Activated CD4-positive, alpha-beta T cell treated with anti-CD3 and anti-CD28 coated beads, Interleukin-2, amount 50 U/mL, for 24 hours (primary cell): ENCODE data around the gene IL18RAP.

ENCODE experiments used
- DNase-seq, 2 donors: peaks; one replicate each; pipeline ENCODE4 v3.0.0-alpha.2; 2020; ENCODE audit warnings: low read depth in 1 of 2, low spot score in 1 of 2

Gene IL18RAP

DNA sequence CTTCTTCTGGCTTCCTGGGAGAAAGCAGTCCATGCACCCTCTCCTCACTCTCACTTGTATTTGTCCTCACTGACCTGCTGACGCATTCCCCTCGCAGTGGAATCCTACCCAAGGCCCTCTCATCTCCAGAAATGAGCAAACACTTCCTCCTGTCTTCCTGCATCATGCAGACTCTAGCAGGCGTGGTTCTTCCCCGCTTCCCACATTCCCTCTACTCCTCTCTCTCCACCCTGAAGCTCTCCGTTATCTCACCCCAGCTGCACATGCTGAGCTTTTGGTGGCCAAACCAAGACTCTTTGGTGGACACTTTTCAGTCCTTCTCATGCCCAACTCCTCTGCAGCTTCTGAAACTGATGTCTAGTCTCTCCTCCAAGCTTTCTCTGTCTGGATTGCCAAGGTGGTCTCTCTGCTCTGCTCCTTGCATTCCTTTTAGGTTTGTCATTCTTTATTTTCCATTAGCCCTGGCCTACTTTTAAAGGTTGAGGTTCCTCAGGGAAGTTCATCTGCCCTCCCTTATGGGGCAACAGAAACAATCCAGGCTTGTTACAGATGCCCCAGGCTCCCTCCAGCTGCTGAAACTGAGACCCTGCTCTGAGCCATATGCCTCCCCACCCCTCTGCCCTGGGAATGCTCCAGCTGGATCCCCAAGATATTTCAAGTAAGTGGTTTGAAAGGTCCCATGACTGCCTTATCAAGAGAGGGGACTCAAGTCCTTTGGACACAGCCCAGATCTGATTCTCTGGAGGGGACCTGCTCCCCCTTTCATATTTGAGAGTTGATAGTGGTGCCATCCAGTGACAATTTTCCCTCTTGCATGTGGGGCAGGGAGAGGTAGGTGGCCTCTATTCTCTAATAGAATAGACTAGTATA is 835 bp upstream of the IL18RAP start:
- DNase-seq = no peak

DNA sequence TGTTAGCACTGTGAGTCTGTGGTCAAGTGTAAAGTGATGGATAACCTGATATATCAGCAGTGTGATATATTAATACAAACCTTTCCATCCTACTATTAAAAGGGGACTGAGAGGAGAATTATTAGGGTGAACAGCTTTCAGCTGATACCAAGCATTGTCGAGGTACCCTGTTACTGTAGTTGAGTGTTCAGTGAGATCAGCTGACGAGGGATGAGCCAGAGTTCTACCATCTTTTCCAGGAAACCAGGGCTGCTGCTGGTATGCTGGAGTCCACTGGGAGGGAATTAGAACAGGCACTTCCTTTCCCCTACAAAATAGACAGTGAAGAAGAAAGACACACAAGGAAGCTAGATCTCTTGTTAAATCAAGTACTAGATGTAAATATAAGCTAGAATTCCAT is 408 bp downstream of the IL18RAP start:
- DNase-seq = no peak

DNA sequence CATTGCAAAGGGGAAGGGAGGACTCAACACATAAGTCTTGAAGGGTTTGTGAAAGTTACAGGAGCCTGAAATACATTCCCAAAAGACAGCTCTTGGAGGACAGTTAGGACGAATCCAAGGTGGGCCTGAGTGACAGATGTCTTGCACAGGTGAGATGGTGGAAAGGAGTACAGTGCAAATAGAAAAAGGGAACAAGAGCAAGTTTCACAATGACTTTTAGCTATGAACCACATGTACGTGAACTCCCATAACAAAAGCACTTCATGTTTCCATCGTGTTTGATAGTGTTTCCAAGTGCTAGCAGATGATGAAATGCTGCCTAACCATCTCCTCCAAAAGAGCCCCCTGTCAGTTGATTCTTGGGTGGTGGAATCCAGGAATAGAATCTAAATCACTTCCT is 1.8 kb downstream of the IL18RAP start:
- no peak for DNase-seq

DNA sequence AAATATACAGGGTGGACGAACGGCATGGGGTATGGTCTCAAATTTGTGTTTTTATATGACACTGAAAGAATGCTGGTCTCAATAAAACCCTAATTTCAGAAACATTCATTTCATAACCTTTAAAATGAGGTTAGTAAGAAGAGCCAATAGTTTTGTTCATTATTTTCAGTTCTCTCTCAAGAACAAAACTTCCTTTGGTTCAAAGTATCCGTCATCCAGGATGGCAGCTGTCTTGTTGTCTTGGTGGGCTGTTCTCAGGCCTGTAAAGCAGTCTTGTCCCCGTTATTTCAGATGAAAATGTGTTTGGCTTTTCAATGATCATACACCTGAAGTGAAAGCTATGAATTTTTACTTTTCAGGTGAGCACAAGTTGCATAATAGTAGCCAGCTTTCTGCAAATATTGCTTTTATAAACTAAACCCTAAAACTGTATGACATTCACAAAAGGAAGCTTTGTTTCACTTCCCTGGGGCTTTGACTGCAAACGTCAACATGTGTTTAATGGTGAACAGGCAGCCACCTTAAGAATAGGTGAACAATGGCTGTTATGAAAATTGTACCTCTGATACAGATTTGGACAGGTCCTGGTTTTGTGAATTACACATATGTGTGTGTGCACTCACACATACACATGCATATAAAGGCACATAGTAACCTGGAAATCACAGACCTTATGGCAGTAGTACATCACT is 2.6 kb downstream of the IL18RAP start:
- no peak for DNase-seq

DNA sequence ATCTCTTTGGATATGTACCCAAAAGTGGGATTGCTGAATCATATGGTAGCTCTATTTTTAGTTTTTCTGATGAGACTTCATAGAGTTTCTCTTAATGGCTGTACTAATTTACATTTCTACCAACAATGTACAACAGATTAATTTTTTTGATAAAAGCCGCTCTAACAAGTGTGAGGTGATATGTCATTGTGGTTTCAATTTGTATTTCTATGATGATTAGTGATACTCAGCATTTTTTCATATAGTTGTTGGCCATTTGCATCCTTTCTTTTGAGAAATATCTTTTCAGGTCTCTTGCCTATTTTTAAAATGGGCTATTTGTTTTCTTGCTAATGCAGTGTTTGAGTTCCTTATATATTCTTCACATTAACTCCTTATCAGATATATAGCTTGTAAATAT is 4.3 kb downstream of the IL18RAP start:
- no peak for DNase-seq

DNA sequence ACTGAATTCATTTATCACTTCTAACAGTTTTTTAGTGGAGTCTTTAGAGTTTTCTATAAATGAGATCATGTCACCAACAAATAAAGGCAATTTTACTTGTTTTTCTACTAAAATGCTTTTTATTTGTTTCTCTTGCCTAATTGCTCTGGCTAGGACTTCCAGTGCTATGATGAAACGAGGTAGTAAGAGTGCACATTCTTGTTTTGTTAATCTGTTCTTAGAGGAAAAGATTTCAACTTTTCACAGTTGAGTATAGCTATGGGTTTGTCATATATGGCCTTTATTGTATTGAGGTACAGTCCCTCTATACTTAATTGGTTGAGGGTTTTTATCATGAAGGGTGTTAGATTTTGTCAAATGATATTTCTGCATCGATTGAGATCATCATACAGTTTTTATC is 5.6 kb downstream of the IL18RAP start:
- no peak for DNase-seq

DNA sequence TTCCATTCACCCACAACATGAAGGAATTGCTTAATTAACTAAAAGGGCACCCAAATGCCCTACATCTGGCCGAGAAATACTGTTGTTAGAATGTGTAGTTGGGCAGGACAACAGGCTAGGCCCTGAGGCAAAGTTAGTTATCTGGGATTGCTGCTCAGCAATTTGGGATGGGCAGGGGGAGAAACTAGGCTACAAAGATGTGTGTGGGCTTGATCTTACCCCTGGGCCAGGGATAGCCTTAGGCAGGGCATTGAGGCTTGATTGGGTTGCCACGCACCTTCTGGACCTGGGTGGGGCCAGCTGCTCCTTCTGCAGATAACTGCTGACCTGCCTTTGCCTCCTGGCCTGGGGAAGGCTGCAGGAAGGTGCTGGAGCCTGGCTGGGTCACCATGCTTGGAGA is 9.4 kb downstream of the IL18RAP start:
- no peak for DNase-seq

DNA sequence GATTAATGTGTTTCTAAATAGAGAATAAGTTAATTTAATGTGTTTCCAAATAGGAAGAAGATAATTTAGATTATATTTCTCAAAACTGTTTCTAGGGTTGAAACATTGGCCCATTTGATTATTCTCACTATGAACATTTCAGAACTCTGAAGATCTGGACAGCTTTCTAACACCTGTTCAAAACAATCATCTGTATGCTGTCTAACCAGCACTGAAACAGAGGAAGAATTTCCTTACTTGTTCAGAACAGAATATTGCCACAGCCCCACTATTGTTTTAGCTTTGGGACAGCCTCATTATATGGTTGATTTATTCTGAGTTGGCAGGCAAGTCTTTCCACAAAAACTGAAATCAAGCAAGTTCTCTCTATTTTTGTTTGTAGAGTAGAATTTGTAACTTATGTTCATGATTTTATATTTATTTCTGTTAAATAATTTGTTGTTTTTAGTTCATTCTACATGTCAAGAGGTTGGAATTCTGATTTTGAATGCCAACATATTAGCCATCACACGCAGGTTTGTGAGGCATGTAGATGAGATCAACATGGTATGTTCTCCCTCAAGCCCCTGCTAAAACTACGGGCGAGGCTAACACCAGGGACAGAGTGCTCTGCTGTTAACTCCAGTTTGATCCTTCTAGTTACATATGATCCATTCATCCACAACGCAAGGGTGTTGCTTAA is 11.2 kb downstream of the IL18RAP start:
- DNase-seq = no peak

DNA sequence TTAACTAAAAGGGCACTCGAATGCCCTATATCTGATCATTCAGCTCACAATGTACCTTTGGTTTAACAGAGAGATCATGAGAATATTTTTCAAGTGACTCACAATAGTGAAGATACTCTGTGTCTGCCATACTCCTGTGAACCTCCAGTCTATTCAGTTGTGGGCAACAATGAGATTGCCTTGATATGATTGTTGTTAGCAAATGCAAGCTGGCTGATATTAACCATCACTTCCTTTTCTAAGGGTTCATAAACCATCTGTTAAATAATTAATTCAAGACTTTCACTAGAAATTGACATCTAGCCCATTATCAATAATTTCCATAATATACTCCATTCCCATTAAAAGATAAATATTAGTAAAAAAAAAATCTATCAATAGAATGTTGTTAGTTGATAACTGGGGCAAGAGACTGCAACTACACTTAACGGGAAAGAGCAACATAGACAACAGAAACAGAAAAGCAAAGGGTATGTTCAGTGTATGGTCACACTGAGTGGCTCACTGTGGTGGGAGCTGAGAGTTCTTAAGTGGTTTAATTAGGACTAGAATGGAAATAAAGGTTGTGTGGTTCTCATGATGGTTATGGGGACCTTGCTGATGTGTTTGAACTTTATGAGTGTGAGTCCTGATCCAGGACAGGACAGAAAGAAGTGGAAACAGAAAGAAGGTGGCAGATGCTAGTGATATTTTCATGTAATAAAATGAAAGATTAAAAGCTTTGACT is 11.9 kb downstream of the IL18RAP start:
- no peak for DNase-seq

DNA sequence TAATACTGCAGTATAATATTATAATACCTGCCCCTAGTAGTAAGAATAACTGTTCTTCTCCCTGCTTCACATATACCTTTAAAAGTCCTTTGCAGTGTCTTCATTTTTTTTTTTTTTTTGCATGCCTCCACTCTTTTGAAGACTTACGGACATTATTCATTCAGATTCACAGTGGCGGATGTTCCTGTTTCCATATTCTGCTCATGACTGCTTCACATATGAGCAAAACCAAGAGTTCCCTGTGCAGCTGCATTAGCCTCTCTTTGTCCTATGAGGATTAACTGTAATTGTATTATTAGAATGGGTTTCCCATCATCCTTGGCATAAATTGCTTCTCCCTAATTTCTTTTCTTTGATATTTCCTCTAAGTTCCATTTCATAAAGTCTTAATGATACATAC is 12.8 kb downstream of the IL18RAP start:
- no peak for DNase-seq

DNA sequence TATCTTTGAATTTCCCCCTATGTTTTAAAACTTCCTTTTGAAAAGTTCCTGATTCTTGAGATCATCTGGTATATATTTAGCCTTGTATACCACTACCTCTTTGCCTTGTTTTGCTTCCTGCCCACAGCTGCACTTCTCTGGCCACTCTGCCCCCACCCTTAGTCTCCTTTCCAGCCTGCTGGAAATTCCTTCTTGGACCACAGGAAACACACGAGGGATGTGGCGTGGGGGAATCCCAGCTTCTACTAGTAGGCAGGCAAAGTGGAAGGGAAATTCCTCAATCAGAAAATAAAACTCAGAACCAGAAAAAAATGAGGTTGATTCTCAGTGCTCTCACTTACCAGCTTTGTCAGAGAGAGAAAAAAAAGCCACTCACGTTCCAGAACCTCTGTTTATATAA is 13.4 kb downstream of the IL18RAP start:
- DNase-seq = peak in 1 of 2 donors; percentile 17

DNA sequence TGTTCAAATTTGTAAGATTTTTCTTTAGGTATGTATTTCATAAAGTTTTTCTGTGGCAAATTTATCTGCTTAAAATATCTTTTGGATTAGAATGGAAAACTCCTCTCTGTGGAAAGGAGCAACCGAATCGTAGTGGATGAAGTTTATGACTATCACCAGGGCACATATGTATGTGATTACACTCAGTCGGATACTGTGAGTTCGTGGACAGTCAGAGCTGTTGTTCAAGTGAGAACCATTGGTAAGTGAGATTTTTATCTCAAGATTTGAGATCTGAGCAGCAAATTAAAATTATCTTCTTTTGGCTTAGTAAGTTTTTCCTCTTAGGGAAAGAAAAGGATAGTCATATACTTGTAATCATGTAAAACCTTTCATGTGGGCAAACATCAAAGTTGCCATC is 14.2 kb downstream of the IL18RAP start:
- no peak for DNase-seq

DNA sequence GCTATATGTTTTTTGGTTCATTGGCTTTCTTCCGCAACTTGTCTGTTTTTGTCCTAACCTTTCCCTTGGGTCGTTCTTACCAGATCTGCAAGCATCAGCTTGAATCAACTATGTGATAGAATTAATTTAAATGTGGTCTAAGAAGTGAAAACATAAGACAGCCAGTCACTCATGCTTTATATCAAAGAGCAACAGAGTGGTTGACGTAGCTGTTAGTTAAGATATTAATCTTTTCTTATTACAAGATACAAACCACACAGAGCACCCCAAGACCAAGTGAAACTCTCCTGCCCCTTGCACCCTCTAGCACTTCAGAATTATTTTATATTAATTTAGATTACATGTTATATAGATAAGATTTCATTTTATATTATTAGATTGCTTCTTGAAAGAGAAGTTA is 15.2 kb downstream of the IL18RAP start:
- no peak for DNase-seq

DNA sequence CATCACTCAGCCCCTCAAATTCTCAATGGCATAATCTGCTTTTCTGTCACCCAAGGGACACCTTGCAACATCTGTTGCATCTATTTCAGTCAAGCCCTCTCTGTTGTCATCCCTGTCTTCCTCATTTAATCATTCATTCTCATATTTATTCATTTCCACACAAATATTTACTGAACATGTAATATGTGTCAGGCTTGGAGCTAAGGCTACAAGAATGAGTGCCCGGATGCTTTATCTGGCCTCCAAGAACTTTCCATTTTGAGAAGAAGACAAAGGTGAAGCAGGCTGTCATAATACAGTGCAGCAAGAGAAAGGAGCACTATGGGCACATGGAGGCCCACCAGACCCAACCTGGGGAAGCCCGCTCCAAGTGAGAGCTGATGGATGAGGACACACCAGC is 15.6 kb downstream of the IL18RAP start:
- DNase-seq = no peak

DNA sequence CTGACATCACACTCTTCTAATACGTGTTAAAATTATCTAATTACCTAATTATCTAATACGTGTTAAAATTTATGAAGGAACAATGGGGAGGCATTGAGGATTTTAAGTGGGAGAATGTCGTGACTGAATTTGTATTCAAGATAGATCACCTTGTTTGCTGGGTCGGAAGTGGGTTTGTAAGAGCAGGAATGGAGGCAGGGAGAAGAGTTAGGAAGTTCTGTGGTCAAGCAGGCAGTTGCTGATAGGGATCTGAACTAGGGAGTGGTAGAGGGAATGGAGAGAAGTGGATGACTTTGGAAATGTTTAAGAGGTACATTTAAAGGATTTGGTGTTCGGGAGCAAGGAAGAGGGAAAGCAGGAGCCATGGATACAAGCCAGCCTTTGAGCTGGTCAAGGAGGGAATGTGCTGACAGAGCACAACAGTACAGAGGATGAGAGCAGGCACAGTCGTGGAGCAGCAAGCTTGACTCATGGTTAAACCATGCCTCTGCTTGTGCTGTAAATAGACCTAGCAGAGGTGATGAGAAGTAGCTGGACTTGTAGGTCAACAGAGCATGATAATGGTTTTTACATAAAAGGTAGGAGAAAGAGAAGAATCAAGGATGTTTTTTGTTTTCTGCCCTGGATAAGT is 16.2 kb downstream of the IL18RAP start:
- DNase-seq = no peak

DNA sequence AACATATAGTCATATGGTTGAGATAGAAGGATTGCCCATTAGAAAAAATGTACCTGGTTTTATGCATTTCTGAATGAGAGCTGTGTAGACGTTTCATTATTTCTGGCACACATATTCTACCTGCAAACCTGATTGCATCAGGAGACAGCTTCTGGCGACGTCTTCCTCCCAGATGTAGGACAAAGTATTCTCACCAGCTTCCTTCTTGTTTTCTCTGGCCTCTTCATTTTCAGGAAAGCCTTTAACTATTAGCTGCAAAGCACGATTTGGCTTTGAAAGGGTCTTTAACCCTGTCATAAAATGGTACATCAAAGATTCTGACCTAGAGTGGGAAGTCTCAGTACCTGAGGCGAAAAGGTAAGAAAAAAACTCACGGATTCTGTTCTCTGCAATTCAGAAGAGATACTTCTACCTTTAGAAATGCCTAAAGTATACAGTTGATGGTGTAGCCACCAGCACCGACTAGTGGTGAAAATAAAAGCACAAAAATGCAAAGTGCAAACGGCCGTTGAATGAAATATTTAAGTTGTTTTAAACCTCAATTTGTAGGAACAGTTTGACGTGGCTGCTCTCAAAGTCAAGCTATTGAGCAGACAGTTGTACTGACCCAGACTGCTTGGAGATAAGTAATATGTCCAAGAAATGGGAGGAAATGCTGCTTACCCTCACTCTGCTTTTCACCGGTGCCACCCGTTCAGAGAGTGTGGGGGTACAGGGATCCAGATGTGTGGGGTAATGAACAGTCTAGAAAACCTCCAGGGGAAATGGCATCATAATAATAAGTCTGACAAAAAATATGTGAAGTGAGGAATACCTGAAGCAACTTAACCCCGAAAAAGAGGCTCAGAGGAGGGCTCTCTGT is 20.2 kb downstream of the IL18RAP start:
- peak in 1 of 2 donors; percentile 51 for DNase-seq

DNA sequence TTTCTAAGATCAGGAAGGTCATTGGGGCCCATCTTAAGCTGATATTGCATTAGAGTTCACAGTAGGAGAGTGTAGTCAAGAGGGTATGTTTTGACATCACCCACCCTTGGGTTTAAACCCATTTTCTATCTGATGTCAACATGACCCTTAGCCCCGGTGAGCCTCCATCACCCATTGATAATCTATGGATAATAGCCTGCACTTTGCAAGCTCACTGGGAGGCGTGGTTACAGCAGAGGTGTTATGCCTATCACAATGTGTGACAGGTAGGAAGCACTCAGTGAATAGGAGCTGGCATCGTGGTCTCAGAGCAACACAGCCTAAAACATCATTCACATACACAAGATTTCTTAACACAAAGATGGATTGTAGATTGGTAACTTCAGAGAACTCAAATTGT is 21.3 kb downstream of the IL18RAP start:
- DNase-seq = no peak

DNA sequence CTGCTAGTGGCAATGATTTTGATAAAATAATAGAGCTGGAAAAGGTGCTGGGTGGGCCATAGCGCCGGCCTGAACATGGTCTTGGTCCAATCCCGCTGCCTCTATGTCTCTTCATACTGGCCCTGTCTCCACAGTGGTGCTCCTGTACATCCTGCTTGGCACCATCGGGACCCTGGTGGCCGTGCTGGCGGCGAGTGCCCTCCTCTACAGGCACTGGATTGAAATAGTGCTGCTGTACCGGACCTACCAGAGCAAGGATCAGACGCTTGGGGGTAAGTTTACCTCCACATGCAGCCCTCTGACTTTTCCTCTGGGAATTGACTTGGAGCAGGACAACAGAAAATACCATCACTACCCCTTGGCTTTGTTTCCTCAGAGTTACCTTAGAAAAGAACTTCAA is 24.0 kb downstream of the IL18RAP start:
- no peak for DNase-seq

DNA sequence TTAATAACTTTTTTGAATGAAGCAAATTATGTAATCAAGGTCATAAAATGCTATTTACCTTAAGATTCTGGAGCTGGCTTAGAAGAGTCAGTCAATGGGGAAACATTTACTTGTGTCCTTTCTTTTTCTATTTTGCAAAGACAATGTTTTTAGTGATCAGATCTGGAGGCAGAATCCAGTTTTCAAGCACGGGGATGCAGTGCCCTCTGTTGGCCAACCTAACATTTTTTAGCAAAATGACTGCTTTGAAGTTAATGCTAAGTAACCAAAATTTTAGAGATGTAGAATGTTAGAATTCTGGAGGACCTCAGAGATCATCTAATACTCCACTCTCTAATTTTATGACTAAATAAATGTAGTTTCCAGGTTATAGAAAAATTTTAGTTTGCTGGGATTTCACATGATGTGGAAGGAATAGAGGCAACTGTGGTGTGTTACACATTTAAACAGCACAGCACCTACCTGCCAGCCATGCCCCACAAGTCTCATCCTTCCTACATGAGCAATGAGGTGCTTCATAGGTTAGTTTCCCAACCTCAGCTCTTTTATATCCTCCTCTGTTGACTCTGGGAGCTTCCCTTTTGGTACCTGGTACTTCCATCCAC is 26.5 kb downstream of the IL18RAP start:
- DNase-seq = peak; percentile 36 to 60

DNA sequence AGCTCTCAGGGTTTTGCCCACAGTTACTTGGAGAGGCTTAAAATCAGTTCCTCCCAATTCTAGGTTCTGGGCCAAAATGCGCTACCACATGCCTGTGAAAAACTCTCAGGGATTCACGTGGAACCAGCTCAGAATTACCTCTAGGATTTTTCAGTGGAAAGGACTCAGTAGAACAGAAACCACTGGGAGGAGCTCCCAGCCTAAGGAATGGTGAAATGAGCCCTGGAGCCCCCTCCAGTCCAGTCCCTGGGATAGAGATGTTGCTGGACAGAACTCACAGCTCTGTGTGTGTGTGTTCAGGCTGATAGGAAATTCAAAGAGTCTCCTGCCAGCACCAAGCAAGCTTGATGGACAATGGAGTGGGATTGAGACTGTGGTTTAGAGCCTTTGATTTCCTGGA is 29.0 kb downstream of the IL18RAP start:
- no peak for DNase-seq
